NCI-H345 treated with DMSO at 0.1 percent for 48 hours (cell line): ENCODE measurements around the gene FBLN7.

Experiments
- DNase-seq: peaks from one replicate; lab custom pipeline; 2025; ENCODE audit not compliant: unreplicated experiment; lab: John Stamatoyannopoulos, UW

The FBLN7 gene

DNA sequence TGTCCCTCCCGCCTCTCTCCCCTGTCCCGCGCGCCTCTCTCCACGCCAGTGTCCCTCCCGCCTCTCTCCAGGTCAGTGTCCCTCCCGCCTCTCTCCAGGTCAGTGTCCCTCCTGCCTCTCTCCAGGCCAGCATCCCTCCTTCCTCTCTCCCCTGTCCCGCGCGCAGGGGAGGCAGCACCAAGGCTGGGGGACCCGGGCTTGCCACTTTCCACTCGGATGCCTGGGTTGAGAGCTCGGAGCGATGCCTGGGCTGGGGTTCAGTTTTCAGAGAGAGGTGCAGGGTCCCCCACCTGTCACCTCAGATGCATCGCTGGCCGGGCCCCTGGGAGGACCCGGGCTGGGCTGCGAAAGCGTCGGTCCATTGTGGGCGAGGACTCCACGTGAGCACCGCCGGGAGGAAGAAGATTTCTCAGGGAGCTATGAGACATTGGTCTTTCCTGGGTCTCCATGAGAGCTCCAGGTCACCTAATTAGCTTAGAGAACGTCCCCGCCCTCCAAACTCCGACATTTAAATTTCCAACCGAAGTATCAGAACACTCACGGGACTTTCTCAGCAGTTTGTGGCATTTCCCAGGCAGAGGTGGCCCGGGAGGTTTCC lies 2.1 kb downstream of the FBLN7 start:
- no peak for DNase-seq

- DNase-seq: no peak
Observed at GRCh38 chr2:112140899-112141625, 2.9 kb downstream of the FBLN7 start.

DNA sequence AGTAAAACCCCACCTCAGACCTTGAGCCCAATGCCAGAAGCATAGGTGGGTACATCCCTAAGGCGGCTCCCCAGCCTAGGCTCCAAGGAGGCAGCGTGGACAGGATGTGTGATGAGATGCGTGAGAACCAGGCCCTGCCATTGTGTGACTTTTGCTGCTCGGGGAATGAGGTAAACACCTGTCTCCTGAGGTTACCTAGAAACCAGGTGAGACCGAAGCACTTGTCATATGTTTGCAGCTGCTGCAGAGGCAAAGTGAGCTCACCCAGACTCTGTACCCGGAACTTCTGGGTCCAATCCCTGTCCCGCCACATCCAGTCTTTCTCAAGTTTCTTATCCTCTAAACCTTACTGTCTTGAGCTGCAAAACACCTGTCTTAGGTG lies 3.4 kb downstream of the FBLN7 start:
- DNase-seq: peak; percentile 64

GRCh38 chr2:112142525-112143078 lies 4.4 kb downstream of the FBLN7 start:
- DNase-seq: no peak

- DNase-seq: no peak
Observed at GRCh38 chr2:112143150-112143549, 5.0 kb downstream of the FBLN7 start.

DNA sequence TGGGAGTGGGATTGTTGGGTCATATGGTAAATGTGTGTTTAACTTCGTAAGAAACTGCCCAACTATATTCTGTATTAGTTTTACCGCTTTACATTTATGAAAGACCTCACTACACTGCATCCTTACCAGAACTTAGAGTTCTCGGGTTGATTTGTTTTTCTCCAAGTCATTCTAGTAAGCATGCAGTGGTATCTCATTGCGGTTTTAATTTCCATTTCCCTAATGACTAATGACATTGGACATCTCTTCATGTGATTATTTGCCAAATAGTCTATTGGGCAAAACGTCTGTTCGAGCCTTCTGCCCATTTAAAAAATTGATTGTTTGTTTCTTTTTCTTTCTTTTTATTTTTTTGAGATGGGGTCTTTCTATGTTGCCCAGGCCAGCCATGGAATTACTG lies 6.8 kb downstream of the FBLN7 start:
- no peak for DNase-seq

DNA sequence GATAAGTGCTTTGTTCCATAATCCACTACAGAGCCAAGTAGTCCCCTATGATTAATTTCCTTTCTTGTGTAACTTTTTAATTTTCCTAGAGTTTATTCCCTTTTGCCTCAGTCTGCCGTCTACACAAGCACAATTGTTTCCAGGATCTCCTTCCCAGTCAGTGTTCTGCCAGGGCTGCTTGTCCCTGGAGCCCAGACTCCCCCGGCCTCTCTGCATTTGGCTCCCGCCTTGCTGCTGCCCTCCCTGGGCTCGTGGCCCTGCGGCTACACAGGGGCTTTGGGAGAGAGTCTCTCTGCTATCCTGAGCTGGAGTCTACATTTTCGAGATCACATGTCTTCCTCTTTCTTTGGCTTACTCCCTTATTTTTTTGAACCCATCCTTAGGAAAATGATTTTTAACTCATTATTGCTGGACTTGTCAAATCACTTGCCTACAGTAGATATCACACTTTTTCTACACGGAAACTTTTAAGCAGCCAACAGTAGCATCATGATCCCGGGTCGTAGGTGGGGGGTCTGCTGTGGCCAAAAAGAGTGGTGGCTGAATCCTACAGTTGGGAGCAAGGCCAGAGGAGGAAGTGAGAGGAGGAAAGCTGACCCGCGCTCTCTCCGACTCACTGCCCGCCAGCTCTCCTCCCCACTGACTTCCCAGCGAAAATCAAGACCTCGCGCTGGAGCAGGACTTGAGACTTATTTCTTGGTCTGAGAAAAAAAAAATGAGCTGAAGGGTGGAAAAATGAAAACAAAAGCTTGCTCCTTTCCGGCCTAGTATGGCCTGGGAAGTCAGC lies 9.4 kb downstream of the FBLN7 start:
- DNase-seq: no peak

DNA sequence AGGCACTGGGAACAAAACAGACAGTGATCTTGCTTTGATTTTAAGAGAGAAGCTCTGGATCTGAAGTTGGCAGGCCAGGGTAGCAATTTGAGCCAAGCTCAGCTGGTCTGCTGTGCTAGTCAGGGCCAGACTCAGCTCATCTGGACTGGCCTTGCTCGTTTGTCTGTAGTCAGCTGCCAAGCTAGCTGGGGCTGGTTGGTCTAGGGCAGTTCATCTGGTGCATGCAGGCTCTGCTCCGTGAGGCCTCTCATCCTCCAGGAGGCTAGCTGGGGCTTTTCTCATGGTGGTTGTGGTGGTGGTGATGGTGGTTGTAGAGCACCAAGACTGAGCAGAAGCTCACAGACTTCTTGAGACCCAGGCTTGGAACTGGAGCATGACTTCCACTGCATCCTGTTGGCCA lies 10.3 kb downstream of the FBLN7 start:
- DNase-seq: no peak

GRCh38 chr2:112149194-112149593 lies 11.0 kb downstream of the FBLN7 start:
- DNase-seq: no peak

DNA sequence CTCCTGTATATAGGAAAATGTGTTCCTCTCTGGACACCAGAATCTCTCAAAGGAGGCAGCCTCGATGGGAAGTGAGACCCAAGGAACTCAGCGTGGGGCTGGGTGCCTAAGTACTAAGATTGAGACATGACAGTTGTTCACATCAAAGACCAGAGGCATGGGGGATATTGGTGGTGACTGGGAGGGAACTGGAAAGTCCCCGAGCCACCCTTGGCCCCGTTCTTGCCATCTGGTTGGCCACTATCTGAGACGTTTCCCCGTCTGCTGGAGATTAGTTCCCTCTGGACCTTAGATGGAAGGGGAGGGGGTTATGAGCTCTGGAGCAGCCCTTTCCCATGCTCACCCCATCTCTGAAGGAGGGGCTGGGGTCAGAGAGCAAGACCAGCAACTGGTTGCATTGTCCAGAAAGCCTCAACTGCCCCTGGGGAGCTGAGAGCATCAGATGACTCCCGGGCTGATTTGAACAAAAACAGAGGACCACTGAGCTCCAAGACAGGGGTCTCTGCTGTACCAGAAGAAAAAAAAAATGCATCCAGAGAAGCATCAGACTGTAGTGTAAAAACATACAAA lies 11.8 kb downstream of the FBLN7 start:
- DNase-seq: no peak

- DNase-seq: no peak
Observed at GRCh38 chr2:112150447-112150846, 12.3 kb downstream of the FBLN7 start.

DNA sequence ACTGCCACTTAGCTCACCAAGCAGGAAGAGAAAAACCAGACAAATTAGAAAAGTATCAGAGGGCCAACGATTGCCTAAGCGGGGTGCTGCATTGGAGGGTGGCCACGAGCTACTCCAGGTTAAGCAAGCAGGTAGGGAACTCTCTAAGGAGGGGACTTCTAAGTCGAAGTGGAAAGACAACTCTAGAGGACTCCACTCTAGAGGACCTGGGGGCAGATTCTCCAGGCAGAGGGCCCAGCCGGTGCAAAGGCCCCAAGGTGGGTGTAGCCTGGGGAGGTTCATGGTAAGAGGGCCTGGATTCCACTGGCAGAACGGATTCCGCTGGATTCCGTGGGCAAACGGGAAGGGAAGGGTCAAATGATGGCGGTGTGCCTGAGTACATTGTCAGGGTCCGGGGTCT lies 12.7 kb downstream of the FBLN7 start:
- DNase-seq: no peak

- no peak for DNase-seq
Observed at GRCh38 chr2:112151271-112151670, 13.1 kb downstream of the FBLN7 start.

DNA sequence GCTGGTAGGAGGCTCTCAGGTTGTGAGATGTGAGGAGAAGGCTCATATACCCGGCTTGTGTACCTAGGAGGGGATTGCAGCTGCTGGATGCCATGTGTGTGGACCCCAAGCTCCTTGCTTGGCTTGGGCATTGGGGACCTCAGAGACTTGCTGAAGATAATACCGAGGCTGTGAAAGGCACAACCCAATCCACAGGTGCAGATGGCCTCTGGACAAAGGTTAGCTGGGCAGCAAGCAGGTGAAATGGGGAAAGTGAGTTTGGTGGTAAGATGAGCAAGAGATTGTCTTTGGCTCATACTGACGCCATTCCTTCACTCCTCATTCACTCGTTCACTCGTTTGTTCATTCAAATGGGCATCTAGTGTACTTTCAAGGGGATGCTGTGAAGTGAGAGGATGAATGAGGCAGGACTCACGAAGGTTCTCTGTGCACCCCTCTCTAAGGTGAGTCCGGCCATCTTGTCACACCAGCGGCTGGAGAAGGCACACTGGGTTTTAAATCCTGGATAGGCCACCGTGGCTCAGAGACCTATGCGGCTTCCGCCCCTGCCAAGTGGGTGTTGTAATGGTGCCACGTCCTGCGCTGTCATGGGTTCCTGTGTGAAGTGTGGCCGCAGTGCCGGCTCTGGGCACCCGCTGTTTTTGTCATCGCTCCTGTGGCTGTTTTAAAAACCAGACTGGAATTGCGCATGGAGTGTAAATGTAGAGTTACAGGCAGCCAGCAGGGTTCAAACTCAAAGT lies 13.7 kb downstream of the FBLN7 start:
- DNase-seq: no peak

DNA sequence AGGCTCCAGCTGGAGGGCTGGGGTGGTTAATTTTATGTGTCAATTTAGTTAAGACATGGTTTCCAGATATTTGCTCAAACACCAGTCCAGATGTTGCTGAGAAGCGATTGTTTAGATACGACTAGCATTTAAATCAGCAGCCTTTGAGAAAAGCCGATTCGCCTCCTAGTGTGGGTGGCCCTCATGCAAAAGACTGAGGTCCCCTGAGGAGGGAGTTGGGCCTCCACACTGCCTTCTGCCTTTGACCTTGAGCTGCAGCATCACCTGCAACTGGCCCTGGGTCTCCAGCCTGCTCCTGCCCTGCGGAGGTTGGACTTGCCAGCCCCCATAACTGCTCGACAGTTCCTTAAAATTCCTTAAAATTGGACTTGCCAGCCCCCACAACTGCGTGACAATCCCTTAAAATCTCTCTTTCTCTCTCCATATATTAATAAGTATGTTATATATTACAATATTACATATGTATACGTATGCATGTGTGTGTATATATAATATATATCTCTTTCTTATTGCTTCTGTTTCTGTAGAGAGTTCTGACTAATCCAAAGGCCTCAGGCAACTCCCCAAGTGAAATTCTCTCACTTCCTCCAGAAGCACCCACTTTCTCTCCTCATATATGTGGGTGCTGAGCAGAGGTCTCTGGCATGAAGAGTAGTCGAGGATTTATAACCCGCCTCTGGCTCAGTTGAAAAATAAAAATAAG lies 14.4 kb downstream of the FBLN7 start:
- no peak for DNase-seq

GRCh38 chr2:112153179-112153490 lies 14.9 kb downstream of the FBLN7 start:
- DNase-seq: no peak

DNA sequence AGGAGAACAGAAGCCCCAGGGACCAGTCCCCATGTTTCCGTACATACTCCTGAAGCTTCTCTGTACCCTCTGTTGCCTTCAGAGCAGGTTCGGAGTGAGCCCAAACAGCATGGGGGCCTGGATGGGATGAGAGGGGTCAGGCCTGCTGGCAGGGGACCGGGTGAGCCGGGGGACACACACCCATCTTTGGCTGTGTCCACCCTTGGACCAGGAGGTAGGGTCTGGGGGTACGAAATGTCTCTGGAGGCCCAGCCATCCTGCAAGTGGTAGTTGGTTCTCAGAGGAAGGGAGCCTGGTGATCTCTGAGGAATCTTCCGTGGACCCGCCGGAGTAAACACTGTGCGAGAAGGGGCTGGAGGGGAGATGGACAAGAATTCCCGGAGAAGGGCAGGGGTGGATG lies 15.3 kb downstream of the FBLN7 start:
- no peak for DNase-seq

DNA sequence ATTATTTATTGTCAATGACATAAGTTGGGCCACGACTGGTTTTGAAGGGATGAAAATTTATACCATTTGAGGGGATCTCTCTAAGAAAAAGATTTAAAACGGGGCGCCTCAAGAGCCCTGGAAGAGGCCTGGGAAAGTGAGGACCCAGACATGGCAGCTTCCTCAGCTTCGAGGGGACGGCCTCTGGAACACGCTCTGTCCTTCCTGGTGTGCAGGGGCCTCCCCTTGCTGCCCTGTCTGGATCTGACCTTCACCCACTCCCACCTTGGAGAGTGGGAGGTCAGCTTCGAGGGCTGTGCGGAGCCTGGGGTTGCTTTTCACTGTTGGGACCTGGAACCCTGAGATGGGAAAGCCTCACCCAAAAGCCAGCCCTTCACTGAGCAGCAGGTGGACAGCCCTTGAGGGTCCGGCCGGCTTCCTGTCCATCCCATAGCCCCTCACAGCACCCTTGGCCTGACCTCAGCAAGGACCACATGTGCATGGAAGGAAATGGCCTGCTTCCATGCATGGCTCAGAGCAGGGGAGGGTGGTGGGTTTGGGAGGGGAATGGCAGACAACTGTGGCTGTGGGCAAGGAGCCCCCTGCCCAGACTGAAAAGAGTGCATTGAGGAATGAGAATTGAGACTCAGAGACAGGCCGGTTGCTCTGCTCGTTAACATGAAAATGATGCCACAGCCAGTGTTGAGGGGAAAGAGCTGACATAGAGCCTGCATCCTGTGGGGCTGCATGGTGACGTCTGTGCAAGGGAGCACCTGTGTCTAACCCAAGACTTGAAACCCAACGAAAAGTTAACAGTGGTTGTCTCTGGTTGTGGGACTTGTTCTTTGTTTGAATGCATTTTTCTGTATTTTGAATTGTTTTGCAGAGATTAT lies 16.3 kb downstream of the FBLN7 start:
- DNase-seq: no peak

DNA sequence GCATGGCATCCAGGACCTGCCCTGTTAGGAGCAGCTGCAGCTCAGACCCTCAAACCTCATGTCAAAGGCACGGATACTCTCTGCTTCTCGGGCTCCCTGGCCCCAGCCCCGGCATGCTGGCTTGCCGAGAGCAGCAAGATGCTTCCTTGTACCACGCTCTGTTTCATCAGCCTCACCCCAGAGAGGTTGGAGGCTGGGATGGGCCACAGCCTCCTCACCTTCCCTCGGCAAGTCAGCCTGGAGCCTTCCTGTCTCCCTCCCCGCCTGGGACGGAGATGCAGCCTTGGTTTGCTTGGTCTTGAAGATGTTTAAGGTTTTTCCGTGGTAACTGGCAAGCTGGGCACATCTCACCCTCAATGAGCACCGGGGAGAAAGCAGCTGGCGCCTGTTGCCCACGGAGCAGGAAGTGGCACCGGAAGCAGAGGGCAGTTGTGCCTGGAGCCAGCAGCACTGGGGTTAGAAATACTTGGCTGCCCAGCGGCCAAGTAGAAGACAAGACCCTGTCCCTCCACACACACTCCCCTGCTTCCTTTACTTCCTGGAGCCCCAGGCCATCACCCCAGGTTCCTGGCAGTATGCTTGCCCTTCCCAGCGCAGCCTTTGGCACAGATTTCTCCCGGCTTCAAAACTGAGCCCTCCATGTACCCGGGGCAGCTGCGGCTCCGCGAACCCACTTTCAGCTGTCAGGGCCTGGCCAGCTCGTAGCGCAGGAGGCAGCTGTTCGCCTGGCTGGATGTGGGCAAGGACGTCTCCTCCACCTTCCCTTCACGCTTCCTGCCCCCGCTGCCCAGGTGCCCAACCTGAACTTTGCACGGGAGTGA lies 17.4 kb downstream of the FBLN7 start:
- no peak for DNase-seq
